Measurements from ENCODE around the gene PKHD1. TPM values are rescaled to one million over a fixed set of nuclear protein-coding genes. Genes with fewer than 3 reads are reported as not detected.
"Not testable (repeated sequence)": the region's sequence is repeated elsewhere in the genome, so short reads cannot be mapped to it uniquely, and the experiment has no call there.

Gene PKHD1
- total RNA-seq, 1 donor from 2014 or later = 0.02 TPM

DNA sequence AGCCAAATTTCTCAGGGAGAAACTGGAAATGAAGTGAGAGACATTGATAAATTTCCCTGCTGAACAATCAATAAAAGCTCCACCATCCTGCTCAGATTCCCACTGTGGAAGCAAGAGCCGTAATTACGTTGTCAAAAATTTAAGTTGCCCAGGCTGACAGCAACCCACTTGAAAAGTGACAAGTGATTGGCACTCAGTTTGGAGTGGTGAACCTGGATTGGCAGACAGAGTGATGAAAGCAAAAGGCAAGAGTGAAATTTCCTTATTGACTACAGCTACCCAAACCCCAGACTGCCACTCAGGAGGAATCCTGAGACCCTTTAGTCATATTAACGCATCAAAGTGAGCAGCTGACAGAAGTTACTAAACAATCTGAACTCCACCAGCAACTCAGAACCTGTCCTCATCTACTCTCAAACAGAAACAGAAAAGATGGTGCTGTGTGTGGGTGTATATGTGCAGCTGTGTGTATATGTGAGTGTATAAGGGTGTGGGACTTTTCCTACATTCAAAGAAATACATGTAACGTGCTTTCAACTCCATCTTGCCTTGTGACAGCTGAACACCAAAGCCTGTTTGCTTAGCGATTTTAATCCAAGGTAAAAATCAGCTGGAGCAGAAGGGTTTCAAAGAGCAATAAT is 157.4 kb downstream of the PKHD1 start:
- Mint-ChIP-seq H3K4me1 (no peaks in the 10 kb centered on the region), H3K9me3 (peaks cover 2% of the 10 kb centered on the region), H3K27me3 (ENCODE audit: low read depth) (peaks cover 10% of the 10 kb centered on the region), H3K36me3 (no peaks in the 10 kb centered on the region), H3K4me3 (no peak overlapping the region), H3K27ac (no peak overlapping the region)
- TF ChIP-seq CTCF (IDR thresholded peaks at IDR 0.05; ENCODE audit: unreplicated experiment) = no peak
- no peak for DNase-seq (ENCODE audit: low spot score in 2 of 2, unreplicated experiment in 2 of 2)

DNA sequence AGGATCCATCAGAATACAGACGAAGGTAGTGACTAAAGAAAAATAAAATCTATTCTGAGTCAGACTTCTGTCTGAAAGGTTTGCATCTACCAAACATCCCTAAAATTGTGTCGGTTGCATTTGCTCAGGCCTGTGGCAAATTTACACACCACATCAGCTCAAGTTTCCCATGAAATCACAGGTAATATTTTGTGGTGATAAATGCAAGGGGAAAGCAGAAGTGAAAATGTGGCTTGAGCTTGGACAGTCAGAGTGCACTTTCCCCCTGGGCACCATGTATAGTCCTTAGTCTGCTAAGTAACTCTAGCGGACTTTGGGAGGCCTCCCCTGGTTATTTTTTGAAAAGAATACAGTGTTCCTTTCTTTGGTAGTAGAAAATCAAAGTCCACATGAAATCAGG is 159.1 kb downstream of the PKHD1 start:
- Mint-ChIP-seq H3K4me1 (no peaks in the 10 kb centered on the region), H3K27ac (no peak overlapping the region), H3K9me3 (peaks cover 11% of the 10 kb centered on the region), H3K36me3 (no peaks in the 10 kb centered on the region), H3K4me3 (no peak overlapping the region), H3K27me3 (ENCODE audit: low read depth) (peaks cover 10% of the 10 kb centered on the region)
- no peak for DNase-seq (ENCODE audit: low spot score in 2 of 2, unreplicated experiment in 2 of 2)
- no peak for TF ChIP-seq CTCF (IDR thresholded peaks at IDR 0.05; ENCODE audit: unreplicated experiment)

DNA sequence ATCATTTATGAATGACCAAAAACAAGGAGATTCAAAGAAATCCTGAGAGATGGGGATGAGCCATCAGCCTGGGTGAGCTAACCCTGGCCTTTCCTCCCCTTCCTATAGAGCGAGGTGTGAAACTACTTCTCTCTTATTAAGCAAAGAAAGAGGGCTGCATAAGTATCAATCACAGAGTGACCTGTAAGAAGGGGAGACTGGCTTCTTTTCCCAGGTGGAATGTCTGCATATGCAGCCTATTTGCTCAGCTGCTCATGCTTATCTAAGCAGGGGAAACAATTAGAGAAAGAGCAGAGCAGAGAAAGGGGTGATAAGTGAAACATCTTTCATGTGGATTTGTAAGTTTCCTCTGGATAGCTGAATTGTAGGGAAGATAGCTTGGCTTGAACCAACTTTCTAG is 160.0 kb downstream of the PKHD1 start:
- peaks cover 11% of the 10 kb centered on the region for H3K9me3 Mint-ChIP-seq
- H3K27ac Mint-ChIP-seq = no peak overlapping the region

DNA sequence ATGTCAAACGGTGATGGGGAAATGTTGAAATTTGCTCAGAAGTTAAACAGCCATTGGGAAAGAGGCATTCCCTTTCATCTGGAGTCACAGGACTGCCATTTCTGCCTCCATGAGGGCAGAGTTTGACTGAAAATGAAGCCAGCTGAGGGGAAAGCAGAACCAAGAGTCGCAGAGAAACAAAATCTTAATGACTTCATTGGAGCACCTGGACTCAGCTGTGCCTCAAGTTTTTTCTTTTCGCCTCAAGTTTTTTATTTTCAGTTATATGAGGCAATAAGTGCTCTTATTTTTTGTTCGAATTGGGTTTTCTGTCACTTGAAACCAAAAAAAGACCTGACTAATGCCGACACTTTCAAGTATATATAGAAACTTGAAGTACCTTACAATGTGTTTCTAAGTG is 161.3 kb downstream of the PKHD1 start:
- Mint-ChIP-seq H3K27me3 (ENCODE audit: low read depth) (peaks cover 5% of the 10 kb centered on the region), H3K9me3 (peaks cover 11% of the 10 kb centered on the region), H3K4me3 (no peak overlapping the region), H3K27ac (no peak overlapping the region), H3K4me1 (no peaks in the 10 kb centered on the region), H3K36me3 (no peaks in the 10 kb centered on the region)
- DNase-seq (ENCODE audit: low spot score in 2 of 2, unreplicated experiment in 2 of 2) = no peak
- TF ChIP-seq CTCF (IDR thresholded peaks at IDR 0.05; ENCODE audit: unreplicated experiment) = no peak

More for the DNA sequence above, 160.0 kb downstream of the PKHD1 start:
- no peak for TF ChIP-seq CTCF (IDR thresholded peaks at IDR 0.05; ENCODE audit: unreplicated experiment)
- no peak overlapping the region for H3K4me3 Mint-ChIP-seq
- no peak for DNase-seq (ENCODE audit: low spot score in 2 of 2, unreplicated experiment in 2 of 2)
- H3K36me3 Mint-ChIP-seq = no peaks in the 10 kb centered on the region
- H3K4me1 Mint-ChIP-seq = no peaks in the 10 kb centered on the region
- peaks cover 10% of the 10 kb centered on the region for H3K27me3 Mint-ChIP-seq (ENCODE audit: low read depth)

DNA sequence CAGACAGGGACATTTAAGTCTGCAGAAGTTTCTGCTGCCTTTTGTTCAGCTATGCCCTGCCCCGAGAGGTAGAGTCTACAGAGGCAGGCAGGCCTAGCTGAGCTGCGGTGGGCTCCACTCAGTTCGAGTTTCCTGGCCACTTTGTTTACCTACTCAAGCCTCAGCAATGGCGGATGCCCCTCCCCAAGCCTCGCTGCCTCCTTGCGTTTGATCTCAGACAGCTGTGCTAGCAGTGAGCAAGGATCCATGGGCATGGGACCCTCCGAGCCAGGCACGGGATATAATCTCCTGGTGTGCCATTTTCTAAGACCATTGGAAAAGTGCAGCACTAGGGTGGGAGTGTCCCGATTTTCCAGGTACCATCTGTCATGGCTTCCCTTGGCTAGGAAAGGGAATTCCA is 164.9 kb downstream of the PKHD1 start:
- H3K36me3 Mint-ChIP-seq; H3K4me3 Mint-ChIP-seq; DNase-seq (ENCODE audit: low spot score in 2 of 2, unreplicated experiment in 2 of 2); H3K27me3 Mint-ChIP-seq (ENCODE audit: low read depth); H3K4me1 Mint-ChIP-seq; H3K27ac Mint-ChIP-seq: not testable (repeated sequence)
- peaks cover 21% of the 10 kb centered on the region for H3K9me3 Mint-ChIP-seq

DNA sequence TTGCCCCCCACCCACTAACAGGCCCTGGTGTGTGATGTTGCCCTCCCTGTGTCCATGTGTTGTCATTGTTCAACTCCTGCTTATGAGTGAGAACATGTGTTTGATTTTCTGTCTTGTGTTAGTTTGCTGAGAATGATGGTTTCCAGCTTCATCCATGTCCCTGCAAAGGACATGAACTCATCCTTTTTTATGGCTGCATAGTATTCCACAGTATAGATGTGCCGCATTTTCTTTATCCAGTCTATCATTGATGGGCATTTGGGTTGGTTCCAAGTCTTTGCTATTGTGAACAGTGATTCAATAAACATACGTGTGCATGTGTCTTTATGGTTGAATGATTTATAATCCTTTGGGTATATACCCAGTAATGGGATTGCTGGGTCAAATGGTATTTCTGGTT is 169.1 kb downstream of the PKHD1 start:
- not testable (repeated sequence) for DNase-seq (ENCODE audit: low spot score in 2 of 2, unreplicated experiment in 2 of 2); H3K4me1 Mint-ChIP-seq; H3K27me3 Mint-ChIP-seq (ENCODE audit: low read depth); H3K9me3 Mint-ChIP-seq; H3K4me3 Mint-ChIP-seq; H3K36me3 Mint-ChIP-seq; H3K27ac Mint-ChIP-seq

GRCh38 chr6:51915098-51915497 is 172.3 kb downstream of the PKHD1 start:
- Mint-ChIP-seq H3K4me1 (no peaks in the 10 kb centered on the region), H3K9me3 (peaks cover 9% of the 10 kb centered on the region), H3K4me3 (no peak overlapping the region), H3K27ac (no peak overlapping the region), H3K36me3 (no peaks in the 10 kb centered on the region), H3K27me3 (ENCODE audit: low read depth) (peaks cover 12% of the 10 kb centered on the region)
- no peak for TF ChIP-seq CTCF (IDR thresholded peaks at IDR 0.05; ENCODE audit: unreplicated experiment)
- no peak for DNase-seq (ENCODE audit: low spot score in 2 of 2, unreplicated experiment in 2 of 2)
